A673 (cell line): ENCODE measurements around the gene SAG.

Experiments
- CTCF ChIP-seq: fragments of 300-800, 200-600 bp; sonication (generic); conservative IDR thresholded peaks from 2 replicates; pipeline ENCODE4 v1.5.1; 2017; ENCODE audit warnings: low read depth, mild to moderate bottlenecking, antibody characterized with exemption, low read length, moderate library complexity, mixed read lengths
- EZH2 ChIP-seq: fragments of 200-600 bp; sonication (generic); IDR thresholded peaks from 2 replicates; pipeline ENCODE4 v1.6.1; 2017; ENCODE audit warnings: borderline replicate concordance, low read depth, mild to moderate bottlenecking, mixed read lengths, antibody characterized with exemption, low read length; ENCODE audit not compliant: poor library complexity, severe bottlenecking

GRCh38 chr2:233281992-233282603 is 25.5 kb upstream of the SAG start:
- no peak for TF ChIP-seq EZH2
- no peak for TF ChIP-seq CTCF
